Stimulated activated CD4-positive, alpha-beta T cell treated with anti-CD3 and anti-CD28 coated beads, Interleukin-12 subunit alpha, Interleukin-12 subunit beta, amount 100 ng/mL, for 4 hours (primary cell): ENCODE data around the gene HTR1A.

Source experiments
- DNase-seq: peaks from one replicate; pipeline ENCODE4 v3.0.0-alpha.2; 2020

Gene HTR1A

GRCh38 chr5:63962279-63962678 is at the start of gene HTR1A:
Gene HTR1A (minus strand): TSS chr5:63962445. CDS start chr5:63961719, 726 bp downstream.
- no peak for DNase-seq

DNA sequence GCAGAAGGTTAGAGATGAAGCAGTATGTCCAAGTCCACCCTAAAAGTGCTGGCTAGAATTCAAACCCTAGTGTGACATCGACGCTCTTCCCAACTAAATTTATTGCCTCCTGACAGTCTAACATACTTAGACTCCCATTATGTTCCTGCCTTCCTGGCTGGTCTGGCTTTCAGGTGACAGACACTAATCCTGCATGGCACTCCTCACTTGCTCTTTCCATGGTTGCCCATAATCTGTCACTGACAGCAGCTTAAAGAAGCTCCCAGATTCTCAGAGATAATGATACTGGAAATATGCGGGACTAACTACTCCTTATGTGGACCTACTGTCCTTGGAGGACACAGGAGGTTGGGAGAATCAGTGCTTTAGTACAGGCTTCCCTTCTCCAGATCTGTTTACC is 41.7 kb upstream of the HTR1A start:
- no peak for DNase-seq

DNA sequence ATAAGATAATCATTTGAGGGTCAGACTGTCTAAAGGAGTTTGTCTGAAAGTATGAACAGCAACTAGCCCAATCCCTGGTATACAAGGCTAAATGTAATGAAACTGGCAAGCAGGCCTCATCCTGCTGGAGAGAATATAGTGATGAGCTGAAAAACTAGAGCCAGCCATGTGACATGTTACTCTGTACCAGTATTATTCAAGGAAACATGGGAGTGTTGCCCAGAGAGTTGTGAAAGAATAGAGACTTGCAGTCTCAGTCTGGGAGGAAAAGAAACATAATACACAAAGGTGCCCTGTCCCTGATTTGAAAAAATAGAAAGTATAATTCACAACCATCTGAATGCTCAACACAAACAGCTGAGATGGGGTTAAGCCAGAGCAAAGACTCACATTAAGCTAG is 37.9 kb upstream of the HTR1A start:
- no peak for DNase-seq

GRCh38 chr5:63987053-63987452 is 24.8 kb upstream of the HTR1A start:
- no peak for DNase-seq

DNA sequence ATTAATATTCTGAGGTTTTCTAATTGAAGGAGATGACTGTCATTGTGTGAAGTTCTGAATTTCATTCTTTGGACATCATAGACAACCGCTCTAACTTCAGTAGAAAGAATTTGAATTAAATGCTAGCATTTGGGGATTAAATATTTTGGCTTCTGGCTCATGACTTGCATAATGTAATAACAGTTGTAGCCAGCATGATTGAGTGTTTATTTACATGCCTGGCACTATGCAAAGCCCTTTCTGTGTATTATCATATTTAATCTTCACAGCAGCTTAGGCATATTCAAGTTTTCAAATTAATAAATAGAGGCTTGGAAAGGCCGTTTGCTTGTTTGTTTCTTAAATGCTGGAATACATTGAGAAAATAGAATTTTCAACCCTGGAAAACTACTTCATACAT is 19.6 kb upstream of the HTR1A start:
- no peak for DNase-seq

DNA sequence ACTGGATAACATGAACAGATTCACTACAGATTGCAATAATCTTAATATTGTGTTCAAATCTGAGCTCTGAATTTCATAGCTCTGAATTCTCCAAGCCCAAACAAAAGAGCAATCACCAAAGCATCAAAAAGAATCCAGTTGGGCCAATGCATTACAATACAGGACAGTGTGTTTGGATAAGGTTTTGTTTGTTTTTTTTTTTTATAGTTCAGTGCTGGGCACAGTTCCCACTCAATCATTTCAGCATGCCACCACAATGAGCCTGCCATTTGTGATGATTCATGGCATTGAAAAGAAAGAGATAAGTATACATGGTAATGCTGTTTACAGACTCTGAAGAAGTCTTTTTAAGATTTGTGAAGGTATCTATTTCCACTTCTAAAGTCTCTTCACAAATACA is 1.7 kb upstream of the HTR1A start:
- no peak for DNase-seq

DNA sequence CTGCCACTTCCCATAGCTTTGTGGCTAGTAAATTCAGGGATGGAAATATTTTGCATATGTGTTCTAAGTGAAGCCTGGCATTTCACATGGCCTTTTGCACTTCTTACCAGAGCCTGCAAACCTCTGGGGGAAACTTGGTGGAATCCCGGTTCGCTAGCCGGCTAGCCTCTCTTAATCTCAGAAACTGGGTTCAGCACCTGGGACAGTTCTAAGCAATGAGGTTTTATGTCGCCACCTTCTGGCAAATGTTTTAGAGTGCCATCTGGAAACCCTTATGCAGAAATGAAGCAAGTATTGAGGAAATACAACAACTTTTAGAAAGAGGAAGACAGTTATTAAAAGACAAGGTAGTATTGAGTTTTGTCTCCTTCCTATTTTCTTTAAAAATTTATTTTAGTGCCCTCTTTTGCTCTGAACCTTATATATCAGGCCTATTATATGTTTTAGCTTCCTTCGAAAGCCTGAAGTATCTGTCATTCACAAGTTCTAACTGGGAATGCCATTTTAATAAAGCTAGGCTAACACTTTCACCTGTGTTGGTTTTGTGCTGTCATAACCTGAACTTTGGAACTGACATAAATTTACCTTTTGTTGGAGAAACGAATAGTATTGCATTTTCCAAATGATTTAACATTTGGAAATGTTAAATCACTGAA is 963 bp upstream of the HTR1A start:
- no peak for DNase-seq

DNA sequence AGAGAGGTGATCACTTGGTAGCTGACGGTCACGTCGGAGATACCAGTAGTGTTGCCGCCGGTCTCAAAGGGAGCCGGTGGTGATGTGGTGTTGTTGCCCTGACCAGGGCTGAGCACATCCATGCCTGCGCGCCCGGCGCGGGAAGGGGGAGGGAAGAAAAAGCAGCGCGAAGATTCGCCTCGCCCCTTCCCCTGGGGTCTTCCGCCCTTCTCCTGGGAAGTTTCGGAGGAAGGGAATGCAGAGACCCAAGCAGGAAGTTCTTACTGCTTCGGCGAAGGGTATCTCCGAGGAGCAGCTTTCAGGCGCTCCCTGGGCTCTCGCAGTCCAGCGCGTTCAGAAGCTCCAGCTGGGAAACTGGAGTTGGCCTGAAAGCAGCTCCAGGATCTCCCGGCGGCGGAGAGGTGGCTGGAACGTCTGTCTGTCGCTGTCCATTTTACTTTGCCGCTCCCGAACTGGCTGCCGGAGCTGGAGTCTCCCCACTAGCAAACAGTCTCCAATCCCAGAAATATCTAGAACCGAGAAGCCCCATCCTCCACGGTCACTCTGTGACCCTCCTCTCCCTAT is 565 bp downstream of the HTR1A start:
- no peak for DNase-seq

DNA sequence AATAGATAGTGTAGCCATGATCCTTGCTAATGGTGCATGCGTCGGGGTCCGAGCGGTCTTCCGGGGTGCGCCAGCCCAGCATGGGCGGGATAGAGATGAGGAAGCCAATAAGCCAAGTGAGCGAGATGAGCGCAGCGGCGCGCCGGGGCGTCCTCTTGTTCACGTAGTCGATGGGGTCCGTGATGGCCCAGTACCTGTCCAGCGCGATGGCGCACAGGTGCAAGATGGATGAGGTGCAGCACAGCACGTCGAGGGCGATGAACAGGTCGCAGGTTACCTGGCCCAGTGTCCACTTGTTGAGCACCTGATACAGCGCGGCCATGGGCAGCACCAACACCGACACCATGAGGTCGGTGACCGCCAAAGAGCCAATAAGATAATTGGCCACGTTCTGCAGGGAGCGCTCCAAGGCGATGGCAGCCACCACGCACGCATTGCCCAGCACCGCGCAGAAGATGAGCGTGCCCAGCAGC is 1.1 kb downstream of the HTR1A start:
- DNase-seq: no peak

DNA sequence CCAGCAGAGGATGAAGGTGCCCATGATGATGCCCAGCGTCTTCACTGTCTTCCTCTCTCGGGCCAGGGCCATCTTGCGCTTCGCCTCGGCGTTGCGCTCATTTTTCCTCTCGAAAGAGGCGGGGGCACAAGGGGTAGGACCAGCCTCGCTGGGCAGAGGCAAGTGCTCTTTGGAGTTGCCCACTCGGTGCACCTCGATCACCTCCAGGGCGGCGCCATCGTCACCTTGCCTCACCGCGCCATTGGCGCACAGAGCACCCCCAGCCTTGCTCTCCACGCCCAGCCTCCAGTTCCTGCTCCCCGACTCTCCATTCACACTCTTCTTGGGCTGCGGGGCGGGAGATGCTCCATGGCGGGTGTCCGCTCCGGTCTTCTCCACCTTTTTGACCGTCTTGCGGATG is 1.6 kb downstream of the HTR1A start:
- DNase-seq: no peak

DNA sequence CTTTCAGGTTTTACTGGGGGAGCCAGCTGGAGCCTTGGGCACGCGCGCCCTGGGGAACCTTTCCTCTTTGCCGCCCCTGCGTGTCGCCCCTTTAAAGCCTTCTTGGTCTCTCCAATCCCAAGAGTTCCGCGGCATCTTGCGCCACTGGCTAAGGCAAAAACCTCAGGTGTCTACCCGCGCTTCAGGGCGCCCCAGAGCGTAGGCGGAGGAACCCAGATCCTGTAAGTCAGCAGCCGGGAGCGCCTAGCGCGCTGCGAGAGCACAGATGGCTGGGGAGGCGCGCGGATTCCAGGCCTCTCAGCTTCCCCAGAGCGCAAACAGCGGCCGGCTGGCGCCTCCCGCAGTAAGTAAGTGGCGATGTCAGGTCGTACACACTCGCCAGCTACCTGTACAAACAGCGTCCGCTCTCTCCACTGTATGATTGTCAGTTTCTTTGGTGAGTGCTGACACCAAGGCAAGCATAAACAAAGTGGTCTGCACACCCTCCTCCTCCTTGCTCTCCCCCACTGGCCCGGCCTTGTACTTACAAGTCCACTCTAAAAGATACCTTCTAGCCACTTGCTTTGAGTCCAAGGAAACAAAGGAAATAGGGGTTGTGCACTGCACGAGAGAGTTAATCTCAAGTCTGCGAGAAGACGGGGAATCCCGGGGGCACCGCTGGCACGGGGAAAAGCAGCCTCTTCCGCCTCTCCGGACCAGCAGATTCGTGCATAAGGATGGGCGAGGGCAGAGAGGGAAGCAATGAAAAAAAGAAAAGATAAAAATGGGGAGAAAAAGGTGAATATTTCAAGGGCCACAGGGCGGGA is 2.9 kb downstream of the HTR1A start:
- DNase-seq: no peak

- DNase-seq: no peak
Observed at GRCh38 chr5:63958654-63959053, 3.6 kb downstream of the HTR1A start.

- DNase-seq: no peak
Observed at GRCh38 chr5:63957617-63958016, 4.6 kb downstream of the HTR1A start.

DNA sequence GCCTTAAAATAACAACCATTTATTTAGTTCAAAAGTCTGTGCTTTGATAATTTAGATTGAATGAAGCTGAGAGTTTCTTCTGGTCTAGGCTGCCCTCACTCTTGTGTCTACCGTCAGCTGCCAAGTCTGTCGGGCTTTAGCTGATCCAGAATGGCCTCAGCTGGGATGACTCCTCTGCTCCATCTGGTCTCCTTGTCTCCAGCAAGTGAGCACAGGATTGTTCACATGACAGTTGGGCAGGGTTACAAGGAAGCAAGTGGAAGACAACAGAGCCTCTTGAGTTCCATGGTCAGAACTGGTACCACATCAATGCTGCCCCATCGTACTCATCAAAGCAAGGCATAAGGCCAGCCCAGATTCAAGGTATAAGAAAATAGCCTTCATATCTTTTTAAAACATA is 9.0 kb downstream of the HTR1A start:
- no peak for DNase-seq

DNA sequence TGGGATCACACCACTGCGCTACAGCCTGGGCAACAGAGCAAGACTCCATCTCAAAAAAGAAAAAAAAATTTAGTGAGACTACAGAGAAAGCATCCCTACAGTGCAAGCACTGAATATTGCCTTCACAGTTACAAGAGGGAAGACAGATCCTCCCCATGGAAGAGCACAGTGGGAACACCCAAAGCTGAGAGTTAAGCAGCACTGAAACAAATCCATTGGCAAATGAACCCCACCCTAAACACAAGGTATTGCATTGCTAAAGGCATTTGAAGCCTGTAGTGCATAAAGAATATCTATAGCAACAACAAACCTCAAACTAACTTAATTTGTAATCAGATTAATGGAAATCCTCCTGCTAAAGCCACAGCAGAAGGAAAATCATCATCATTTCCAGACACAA is 27.1 kb downstream of the HTR1A start:
- DNase-seq: no peak

DNA sequence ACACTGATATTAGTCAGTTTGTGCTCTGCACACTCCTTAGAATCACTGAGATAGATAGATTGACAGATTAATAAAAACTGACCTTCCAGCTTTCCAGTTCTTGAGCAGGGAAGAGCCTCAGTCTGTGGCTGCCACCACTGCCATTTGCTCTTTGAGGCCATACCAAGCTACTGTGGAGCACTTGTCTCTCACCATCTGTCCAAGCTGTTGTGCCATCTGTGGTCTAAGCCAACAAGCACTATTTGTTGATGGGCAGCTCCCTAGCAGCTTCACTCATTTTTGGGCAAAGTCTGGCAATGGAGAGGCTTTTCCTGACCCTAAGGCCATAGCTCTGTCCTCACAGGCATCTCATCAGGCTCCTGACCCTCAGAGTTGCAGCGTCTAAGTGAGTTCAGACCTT is 30.4 kb downstream of the HTR1A start:
- no peak for DNase-seq

DNA sequence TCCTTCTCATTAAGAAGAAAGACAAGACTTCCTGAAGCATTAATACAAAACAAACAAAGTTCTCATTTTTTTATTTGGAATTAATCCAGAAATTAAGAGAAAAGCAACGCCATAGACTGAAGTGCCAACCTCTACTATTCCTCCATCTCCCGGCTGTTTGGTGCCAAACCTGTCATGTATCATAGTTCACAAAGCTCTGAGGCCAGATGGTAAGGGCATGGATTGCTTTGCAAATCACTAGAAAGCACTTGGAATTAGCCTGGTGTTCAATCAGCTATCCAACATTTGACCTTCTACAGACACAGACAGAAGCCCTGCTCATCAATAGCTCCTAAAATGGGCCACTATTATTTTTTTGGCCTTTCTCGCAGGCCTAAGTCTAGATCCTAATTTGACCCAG is 33.8 kb downstream of the HTR1A start:
- DNase-seq: no peak

DNA sequence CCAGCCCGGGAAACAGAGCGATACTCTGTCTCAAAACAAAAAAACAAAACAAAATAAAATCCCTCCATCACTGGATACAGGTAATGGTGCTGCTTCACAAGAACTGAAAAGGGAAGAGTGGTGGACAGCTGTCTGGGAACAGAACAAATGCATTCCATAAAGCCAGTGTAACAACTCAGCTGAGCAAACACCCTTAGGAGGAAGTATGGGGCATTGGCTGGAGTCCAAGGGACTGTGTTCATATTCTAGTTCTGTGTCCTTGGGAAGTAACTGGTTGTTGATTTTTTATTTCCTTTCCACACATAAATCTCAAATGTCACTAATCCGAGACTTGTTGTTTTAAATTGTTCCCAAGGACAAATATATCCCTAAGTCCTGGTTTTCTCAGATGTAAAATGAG is 38.3 kb downstream of the HTR1A start:
- DNase-seq: no peak

GRCh38 chr5:63919763-63920478 is 42.3 kb downstream of the HTR1A start:
- no peak for DNase-seq

DNA sequence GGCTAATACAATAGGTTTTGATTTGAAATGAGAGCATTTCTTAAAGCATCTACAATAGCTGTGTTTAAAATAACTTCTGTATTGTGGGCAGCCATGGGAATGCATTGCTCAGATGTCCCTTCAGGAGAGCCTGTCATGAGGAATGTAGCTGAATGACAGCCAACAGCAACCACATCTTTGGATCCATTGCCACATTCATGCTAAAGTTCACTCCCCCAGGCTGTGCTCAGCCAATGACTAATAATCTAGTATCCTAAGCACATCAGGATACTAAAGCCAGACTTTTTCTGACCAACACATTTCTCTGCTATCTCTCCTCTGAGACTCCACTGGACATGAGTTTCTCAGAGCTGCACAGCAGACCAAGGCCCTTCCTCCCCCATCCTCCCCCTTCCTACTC is 45.5 kb downstream of the HTR1A start:
- no peak for DNase-seq

- DNase-seq: no peak
Observed at GRCh38 chr5:63911871-63912270, 50.4 kb downstream of the HTR1A start.
